Body of pancreas (tissue), 4 donors: ENCODE measurements around the gene RTN4RL2. TPM values are rescaled to one million over a fixed set of nuclear protein-coding genes. Genes with fewer than 3 reads are reported as not detected.

Experiments used
- ATAC-seq: fragments of 150-250 bp; one replicate; pipeline ENCODE4 v1.9.1; 2016
- DNase-seq, 4 donors: peaks; one replicate each; pipeline ENCODE4 v3.0.0-alpha.2; 2019
- H3K27ac ChIP-seq, 4 donors: fragments of 200-600 bp; sonication (generic); 1 replicate in 3 of 4; 2 replicates in 1 of 4; pipeline versions ENCODE4 v1.5.1 to v1.6.1; 2016 to 2019; ENCODE audit warnings: mild to moderate bottlenecking in 1 of 4, mixed read lengths in 1 of 4, moderate library complexity in 1 of 4
- H3K27me3 ChIP-seq, 2 donors: fragments of 200-600 bp; sonication (generic); one replicate each; pipeline ENCODE4 v1.6.0; 2016; ENCODE audit warnings: mild to moderate bottlenecking in 1 of 2
- H3K36me3 ChIP-seq, 2 donors: fragments of 200-600 bp; sonication (generic); replicated peaks in 1 of 2; 2 replicates each; pipeline ENCODE4 v1.5.1; 2016; ENCODE audit warnings: low read depth in 2 of 2; ENCODE audit not compliant: insufficient read depth in 1 of 2
- H3K4me1 ChIP-seq: fragments of 200-600 bp; sonication (generic); one replicate; pipeline ENCODE4 v1.6.0; 2016
- H3K4me3 ChIP-seq, 2 donors: fragments of 200-600 bp; sonication (generic); 1 replicate in 1 of 2; 2 replicates in 1 of 2; pipeline ENCODE4 v1.5.1; 2016 to 2019
- H3K9me3 ChIP-seq, 3 donors: fragments of 200-600 bp; sonication (generic); 1 replicate in 2 of 3; 2 replicates in 1 of 3; pipeline ENCODE4 v1.5.1; 2016
- CTCF ChIP-seq, 7 experiments: fragments of 450-650 bp in 4 of 7; fragments of 200-600 bp in 3 of 7; sonication (generic) in 3 of 7; IDR thresholded peaks; one replicate each; pipeline ENCODE4 v1.5.1; 2016 to 2019; ENCODE audit warnings: antibody characterized with exemption in 7 of 7
- POLR2A ChIP-seq, 3 donors: fragments of 450-650 bp; IDR thresholded peaks; one replicate each; pipeline ENCODE4 v1.6.1; 2016; ENCODE audit warnings: antibody characterized with exemption in 3 of 3, mild to moderate bottlenecking in 2 of 3
- WGBS, 2 donors: methylation state at CpG; one replicate each; pipeline ENCODE4 v1.1.5; 2017; 5-methylcytosine and 5-hydroxymethylcytosine counted together
- intact Hi-C: fragments of 100-400 bp; cut with DNase I; formaldehyde crosslinking; loops from one replicate; pipeline ENCODE4 v1.15.1; 2023
- total RNA-seq, 2 donors: library from RNA; depleted of rRNA; stranded (reverse); fragments of >200 nt; gene quantifications; one replicate each; pipeline ENCODE4 v1.1.0, GENCODE V29; 2016

The RTN4RL2 gene
- total RNA-seq, 2 donors from 2014 or later, result 0.99 to 3.4 TPM

GRCh38 chr11:57463671-57464538 is 3.6 kb downstream of the RTN4RL2 start:
- no peaks in the 10 kb centered on the region for H3K36me3 ChIP-seq
- no peak overlapping the region for H3K27ac ChIP-seq
- H3K4me1 ChIP-seq, result peaks cover 23% of the 10 kb centered on the region
- intact Hi-C loops, result loop anchor here (5.0 to 10.0 kb wide), 2 partner anchors 63 to 181 kb away; partner anchors contain the start of gene YPEL4
- H3K9me3 ChIP-seq, result no peaks in the 10 kb centered on the region
- WGBS, 2 donors, result 72 to 79% methylated on average over 14 of the region's 14 CpGs
- no peaks in the 10 kb centered on the region for H3K27me3 ChIP-seq
- no peak for DNase-seq
- no peak for ATAC-seq
- TF ChIP-seq CTCF (IDR thresholded peaks at IDR 0.05) (no peak), POLR2A (IDR thresholded peaks at IDR 0.05) (no peak)
- H3K4me3 ChIP-seq, result no peak overlapping the region

GRCh38 chr11:57464539-57465181 is 4.3 kb downstream of the RTN4RL2 start:
- no peak overlapping the region for H3K4me3 ChIP-seq
- intact Hi-C loops, result loop anchor here (5.0 to 10.0 kb wide), 2 partner anchors 63 to 180 kb away; partner anchors contain the start of gene YPEL4
- no peak for DNase-seq
- H3K9me3 ChIP-seq, result no peaks in the 10 kb centered on the region
- no peaks in the 10 kb centered on the region for H3K36me3 ChIP-seq
- peaks cover 16% of the 10 kb centered on the region for H3K4me1 ChIP-seq
- H3K27me3 ChIP-seq, result no peaks in the 10 kb centered on the region
- H3K27ac ChIP-seq, result no peak overlapping the region
- no peak for ATAC-seq
- WGBS, 2 donors, result 66 to 85% methylated on average over 29 to 30 of the region's 30 CpGs
- TF ChIP-seq CTCF (IDR thresholded peaks at IDR 0.05), result no peak
- no peak for TF ChIP-seq POLR2A (IDR thresholded peaks at IDR 0.05)

GRCh38 chr11:57466680-57467079 is 6.4 kb downstream of the RTN4RL2 start:
- TF ChIP-seq POLR2A (IDR thresholded peaks at IDR 0.05) (no peak), CTCF (IDR thresholded peaks at IDR 0.05) (no peak)
- Histone ChIP-seq H3K36me3 (no peaks in the 10 kb centered on the region), H3K9me3 (no peaks in the 10 kb centered on the region), H3K27me3 (no peaks in the 10 kb centered on the region), H3K4me1 (no peaks in the 10 kb centered on the region), H3K4me3 (no peak overlapping the region), H3K27ac (no peak overlapping the region)
- WGBS, 2 donors, result 24 to 48% methylated on average over 4 of the region's 4 CpGs
- DNase-seq (no peak), ATAC-seq (no peak)
- intact Hi-C loops, result loop anchor here (10.0 kb wide), 1 partner anchor 178 kb away; the partner anchor contains the start of gene YPEL4

- Histone ChIP-seq H3K4me1 (no peaks in the 10 kb centered on the region), H3K27me3 (no peaks in the 10 kb centered on the region), H3K9me3 (no peaks in the 10 kb centered on the region), H3K4me3 (no peak overlapping the region), H3K27ac (no peak overlapping the region), H3K36me3 (no peaks in the 10 kb centered on the region)
- no peak for ATAC-seq
- no peak for DNase-seq
- WGBS, 2 donors, result 89 to 92% methylated on average over 23 of the region's 23 CpGs
- intact Hi-C loops, result loop anchor here (10.0 kb wide), 1 partner anchor 177 kb away; the partner anchor contains the start of gene YPEL4
- TF ChIP-seq POLR2A (IDR thresholded peaks at IDR 0.05), result no peak
- no peak for TF ChIP-seq CTCF (IDR thresholded peaks at IDR 0.05)
Observed at GRCh38 chr11:57467508-57468157, 7.3 kb downstream of the RTN4RL2 start.
